Vagina (tissue), 2 donors: ENCODE results near the gene S100Z. TPM values are rescaled to one million over a fixed set of nuclear protein-coding genes. Genes with fewer than 3 reads are reported as not detected.
"Not testable (repeated sequence)": the region's sequence is repeated elsewhere in the genome, so short reads cannot be mapped to it uniquely, and the experiment has no call there.

Experiments used
- DNase-seq, 2 donors: peaks; one replicate each; pipeline ENCODE4 v3.0.0-alpha.2; 2017; ENCODE audit errors: extremely low spot score in 2 of 2
- H3K27ac ChIP-seq: fragments of 200-600 bp; sonication (generic); one replicate; pipeline ENCODE4 v1.5.1; 2019
- H3K27me3 ChIP-seq: fragments of 200-600 bp; sonication (generic); one replicate; pipeline ENCODE4 v1.5.1; 2019
- H3K36me3 ChIP-seq, 2 donors: fragments of 200-600 bp; sonication (generic); one replicate each; pipeline ENCODE4 v1.5.1; 2017 to 2019
- H3K4me1 ChIP-seq: fragments of 200-600 bp; sonication (generic); one replicate; pipeline ENCODE4 v1.5.1; 2019
- H3K4me3 ChIP-seq, 2 donors: fragments of 200-600 bp; sonication (generic); 1 replicate in 1 of 2; 2 replicates in 1 of 2; pipeline ENCODE4 v1.5.1; 2016 to 2019
- H3K9me3 ChIP-seq: fragments of 200-600 bp; sonication (generic); one replicate; pipeline ENCODE4 v1.5.1; 2019
- CTCF ChIP-seq, 3 experiments: fragments of 450-650 bp in 2 of 3; fragments of 200-600 bp in 1 of 3; sonication (generic) in 1 of 3; IDR thresholded peaks; one replicate each; pipeline ENCODE4 v1.5.1; 2017 to 2019; ENCODE audit warnings: antibody characterized with exemption in 3 of 3, mild to moderate bottlenecking in 2 of 3, moderate library complexity in 2 of 3
- POLR2A ChIP-seq, 2 donors: fragments of 450-650 bp; IDR thresholded peaks; one replicate each; pipeline ENCODE4 v1.6.1; 2017; ENCODE audit warnings: antibody characterized with exemption in 2 of 2, mild to moderate bottlenecking in 2 of 2, moderate library complexity in 2 of 2
- POLR2AphosphoS5 ChIP-seq, 2 donors: sonication (generic); formaldehyde crosslinking; IDR thresholded peaks; one replicate each; pipeline ENCODE4 v1.9.0; 2017; ENCODE audit warnings: antibody characterized with exemption in 2 of 2, mild to moderate bottlenecking in 2 of 2, low read depth in 1 of 2; ENCODE audit not compliant: insufficient read depth in 1 of 2
- intact Hi-C: fragments of 100-400 bp; cut with DNase I; formaldehyde crosslinking; loops from one replicate; pipeline ENCODE4 v1.15.1; 2023
- total RNA-seq: library from RNA; depleted of rRNA; stranded (reverse); fragments of >200 nt; gene quantifications from one replicate; pipeline ENCODE4 v1.2.3, GENCODE V29; 2016

S100Z gene
- total RNA-seq, 1 donor from 2014 or later: not detected

- intact Hi-C loops: no loop called here
- peak overlapping the region; percentile 36 to 56 for H3K4me3 ChIP-seq
- H3K27ac ChIP-seq: peak overlapping the region; percentile 28
- H3K36me3 ChIP-seq: no peaks in the 10 kb centered on the region
- no peaks in the 10 kb centered on the region for H3K9me3 ChIP-seq
- no peaks in the 10 kb centered on the region for H3K27me3 ChIP-seq
- no peak for DNase-seq
- H3K4me1 ChIP-seq: peaks cover 18% of the 10 kb centered on the region
- no peak for TF ChIP-seq POLR2AphosphoS5 (IDR thresholded peaks at IDR 0.05; ENCODE audit: insufficient read depth in 1 of 2, low read depth in 1 of 2)
Observed at GRCh38 chr5:76819851-76820525, 29.8 kb upstream of the S100Z start.

DNA sequence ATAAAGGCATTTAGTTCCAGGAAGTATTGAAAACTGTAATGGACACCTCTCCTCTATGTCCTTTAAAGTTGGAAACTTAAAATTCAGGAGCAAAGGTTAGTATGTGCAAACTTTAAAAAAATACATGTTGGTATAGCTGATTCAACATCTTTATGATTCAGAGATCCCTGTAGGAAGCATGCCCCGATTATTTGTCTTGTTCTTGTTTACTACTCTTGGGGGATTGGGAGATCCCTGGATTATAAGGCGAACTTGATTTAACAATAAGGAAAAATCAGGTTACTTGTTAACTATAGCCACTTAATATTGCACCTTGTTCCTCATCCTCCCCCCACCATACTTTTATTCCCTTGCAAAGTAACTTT lies 29.3 kb upstream of the S100Z start:
- no peak for DNase-seq
- Histone ChIP-seq H3K27me3 (no peaks in the 10 kb centered on the region), H3K9me3 (no peaks in the 10 kb centered on the region), H3K27ac (no peak overlapping the region), H3K4me3 (peak overlapping the region in 1 of 2 donors; percentile 56), H3K36me3 (no peaks in the 10 kb centered on the region), H3K4me1 (peaks cover 18% of the 10 kb centered on the region)
- intact Hi-C loops: no loop called here
- TF ChIP-seq POLR2A (IDR thresholded peaks at IDR 0.05): no peak
- no peak for TF ChIP-seq CTCF (IDR thresholded peaks at IDR 0.05)
- no peak for TF ChIP-seq POLR2AphosphoS5 (IDR thresholded peaks at IDR 0.05; ENCODE audit: insufficient read depth in 1 of 2, low read depth in 1 of 2)

DNA sequence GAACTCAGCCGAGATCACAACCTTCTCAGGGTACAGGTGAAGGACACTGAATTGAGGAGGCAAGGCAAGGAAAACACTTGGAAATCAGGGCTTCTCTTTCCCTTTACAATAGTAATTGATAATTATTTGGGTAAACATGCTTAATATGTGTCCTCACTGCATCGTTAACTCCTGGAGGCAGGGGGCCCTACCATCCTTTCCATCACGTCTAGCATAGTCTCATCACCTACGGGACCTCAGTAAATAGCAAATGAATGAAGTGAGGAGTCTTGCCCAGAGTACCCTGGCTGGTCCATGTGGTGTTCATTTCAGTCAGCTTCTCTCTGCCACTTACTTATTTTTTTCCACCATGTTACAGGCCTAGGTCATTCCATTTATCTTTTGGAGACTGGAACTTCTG lies 28.7 kb upstream of the S100Z start:
- H3K27ac ChIP-seq: no peak overlapping the region
- H3K9me3 ChIP-seq: no peaks in the 10 kb centered on the region
- H3K4me1 ChIP-seq: peaks cover 18% of the 10 kb centered on the region
- H3K36me3 ChIP-seq: no peaks in the 10 kb centered on the region
- DNase-seq: no peak
- TF ChIP-seq POLR2A (IDR thresholded peaks at IDR 0.05) (no peak), CTCF (IDR thresholded peaks at IDR 0.05) (no peak), POLR2AphosphoS5 (IDR thresholded peaks at IDR 0.05; ENCODE audit: insufficient read depth in 1 of 2, low read depth in 1 of 2) (no peak)
- no peak overlapping the region for H3K4me3 ChIP-seq
- intact Hi-C loops: no loop called here
- H3K27me3 ChIP-seq: no peaks in the 10 kb centered on the region

DNA sequence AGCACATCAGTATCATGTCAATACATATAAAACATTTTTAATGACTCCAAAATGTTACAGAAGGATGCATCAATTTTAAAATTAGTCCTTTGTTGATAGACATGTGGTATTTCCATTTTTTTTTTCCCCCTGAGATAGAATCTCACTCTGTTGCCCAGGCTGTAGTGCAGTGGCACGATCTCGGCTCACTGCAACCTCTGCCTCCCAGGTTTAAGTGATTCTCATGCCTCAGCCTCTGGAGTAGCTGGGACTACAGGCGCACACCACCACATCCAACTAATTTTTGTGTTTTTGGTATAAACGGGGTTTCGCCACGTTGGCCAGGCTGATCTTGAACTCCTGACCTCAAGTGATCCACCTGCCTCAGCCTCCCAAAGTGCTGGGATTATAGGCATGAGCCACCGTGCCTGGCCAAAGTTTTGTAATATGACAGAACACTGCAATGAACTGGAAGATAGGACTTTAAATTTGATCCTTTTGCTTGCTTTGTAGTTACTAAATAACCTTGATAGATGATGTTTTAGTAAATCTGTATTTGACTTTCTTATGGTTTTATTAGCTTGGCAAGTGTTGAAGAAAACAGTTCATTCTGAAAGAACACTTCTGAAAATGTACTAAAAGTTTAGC lies 27.6 kb upstream of the S100Z start:
- H3K9me3 ChIP-seq, DNase-seq, intact Hi-C loops, H3K4me3 ChIP-seq, H3K36me3 ChIP-seq, H3K27me3 ChIP-seq, H3K27ac ChIP-seq: not testable (repeated sequence)
- H3K4me1 ChIP-seq: peaks cover 18% of the 10 kb centered on the region

- H3K9me3 ChIP-seq, intact Hi-C loops, H3K36me3 ChIP-seq, H3K27ac ChIP-seq, DNase-seq, H3K27me3 ChIP-seq, H3K4me3 ChIP-seq, H3K4me1 ChIP-seq: not testable (repeated sequence)
Observed at GRCh38 chr5:76826416-76826815, 23.4 kb upstream of the S100Z start.

- no peak overlapping the region for H3K4me3 ChIP-seq
- DNase-seq: no peak
- intact Hi-C loops: no loop called here
- H3K4me1 ChIP-seq: no peaks in the 10 kb centered on the region
- no peaks in the 10 kb centered on the region for H3K27me3 ChIP-seq
- TF ChIP-seq POLR2AphosphoS5 (IDR thresholded peaks at IDR 0.05; ENCODE audit: insufficient read depth in 1 of 2, low read depth in 1 of 2) (no peak), POLR2A (IDR thresholded peaks at IDR 0.05) (no peak), CTCF (IDR thresholded peaks at IDR 0.05) (no peak)
- H3K9me3 ChIP-seq: no peaks in the 10 kb centered on the region
- H3K27ac ChIP-seq: no peak overlapping the region
- H3K36me3 ChIP-seq: no peaks in the 10 kb centered on the region
Observed at GRCh38 chr5:76831110-76831452, 18.7 kb upstream of the S100Z start.
